ENCODE measurements around the gene FGFR1OP2.
"Not testable (repeated sequence)": the region's sequence is repeated elsewhere in the genome, so short reads cannot be mapped to it uniquely, and the experiment has no call there.

Gene FGFR1OP2

GRCh38 chr12:26937863-26938700 lies at the start of gene FGFR1OP2, which contains the start of gene INTS13:
Gene FGFR1OP2, plus strand, starts transcription at chr12:26938470. Its CDS starts 15,689 bp downstream, at chr12:26954159.
Gene INTS13, minus strand, starts transcription at chr12:26937981. Its CDS starts 1,178 bp downstream, at chr12:26936803.
- H3K27me3 Mint-ChIP-seq, result no peaks in the 10 kb centered on the region
- H3K27ac Mint-ChIP-seq, result peak within 1 kb of the TSS; percentile 98
- H3K4me3 Mint-ChIP-seq, result peak within 1 kb of the TSS; percentile 97
- H3K36me3 Mint-ChIP-seq, result peaks cover 3% of the 10 kb centered on the region
- no peaks in the 10 kb centered on the region for H3K9me3 Mint-ChIP-seq
- peaks cover 76% of the 10 kb centered on the region for H3K4me1 Mint-ChIP-seq

- Mint-ChIP-seq H3K4me1 (no peaks in the 10 kb centered on the region), H3K9me3 (no peaks in the 10 kb centered on the region), H3K4me3 (no peak overlapping the region), H3K36me3 (peaks cover 2% of the 10 kb centered on the region), H3K27ac (no peak overlapping the region), H3K27me3 (no peaks in the 10 kb centered on the region)
Observed at GRCh38 chr12:26890784-26891183, 47.5 kb upstream of the FGFR1OP2 start.

- H3K36me3 Mint-ChIP-seq, result peaks cover 2% of the 10 kb centered on the region
- no peaks in the 10 kb centered on the region for H3K27me3 Mint-ChIP-seq
- no peak overlapping the region for H3K27ac Mint-ChIP-seq
- H3K4me1 Mint-ChIP-seq, result no peaks in the 10 kb centered on the region
- no peaks in the 10 kb centered on the region for H3K9me3 Mint-ChIP-seq
- no peak overlapping the region for H3K4me3 Mint-ChIP-seq
Observed at GRCh38 chr12:26891704-26892103, 46.6 kb upstream of the FGFR1OP2 start.

GRCh38 chr12:26895672-26896071 lies 42.6 kb upstream of the FGFR1OP2 start:
- Mint-ChIP-seq H3K9me3 (no peaks in the 10 kb centered on the region), H3K4me3 (no peak overlapping the region), H3K27ac (no peak overlapping the region), H3K36me3 (peaks cover 12% of the 10 kb centered on the region), H3K4me1 (no peaks in the 10 kb centered on the region), H3K27me3 (no peaks in the 10 kb centered on the region)

DNA sequence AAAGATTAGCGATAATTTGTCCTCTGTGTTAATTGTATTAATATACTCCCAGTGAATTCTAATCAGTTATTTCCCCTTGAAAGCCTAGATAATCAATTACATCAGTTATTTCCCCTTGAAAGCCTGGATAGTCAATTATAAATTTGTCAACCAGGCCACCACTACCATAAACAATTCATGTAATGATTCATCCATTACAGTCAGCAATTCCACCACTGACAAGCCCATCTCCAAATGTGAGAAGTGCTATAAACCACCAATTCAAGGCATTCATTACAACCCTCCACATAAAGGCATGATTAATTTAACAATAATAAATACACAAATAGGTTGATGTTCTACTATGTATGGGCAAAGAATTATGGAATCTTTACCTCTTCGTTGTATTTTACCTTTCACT lies 41.4 kb upstream of the FGFR1OP2 start:
- no peaks in the 10 kb centered on the region for H3K9me3 Mint-ChIP-seq
- H3K27ac Mint-ChIP-seq, result no peak overlapping the region
- no peak overlapping the region for H3K4me3 Mint-ChIP-seq
- H3K27me3 Mint-ChIP-seq, result no peaks in the 10 kb centered on the region
- H3K36me3 Mint-ChIP-seq, result peaks cover 20% of the 10 kb centered on the region
- no peaks in the 10 kb centered on the region for H3K4me1 Mint-ChIP-seq

DNA sequence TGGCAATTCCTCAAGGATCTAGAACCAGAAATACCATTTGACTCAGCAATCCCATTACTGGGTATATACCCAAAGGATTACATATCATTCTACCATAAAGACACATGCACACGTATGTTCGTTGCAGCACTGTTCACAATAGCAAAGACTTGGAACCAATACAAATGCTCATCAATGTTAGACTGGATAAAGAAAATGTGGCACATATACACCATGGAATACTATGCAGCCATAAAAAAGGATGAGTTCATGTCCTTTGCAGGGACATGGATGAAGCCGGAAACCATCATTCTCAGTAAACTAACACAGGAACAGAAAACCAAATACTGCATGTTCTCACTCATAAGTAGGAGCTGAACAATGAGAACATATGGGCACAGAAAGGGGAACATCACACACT lies 34.9 kb upstream of the FGFR1OP2 start:
- not testable (repeated sequence) for H3K27ac Mint-ChIP-seq

DNA sequence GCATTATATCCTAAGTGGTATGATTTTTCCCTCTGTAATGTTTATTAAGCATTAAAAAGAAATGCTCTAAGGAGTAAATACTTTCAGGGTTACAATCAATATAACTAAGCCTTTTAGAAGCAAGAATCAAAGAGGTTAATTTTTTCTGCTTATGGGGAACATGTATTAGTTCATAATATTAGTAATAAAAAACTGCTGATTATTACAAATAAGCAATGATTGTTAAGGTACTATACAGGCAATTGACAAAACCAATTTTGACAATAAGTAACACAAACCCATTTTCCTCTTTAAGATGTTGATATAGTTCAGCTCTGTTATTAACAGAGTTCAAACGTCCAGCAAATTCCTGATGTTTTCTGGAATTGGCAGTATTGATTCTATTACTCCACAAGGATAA lies 32.2 kb upstream of the FGFR1OP2 start:
- Mint-ChIP-seq H3K36me3 (peaks cover 39% of the 10 kb centered on the region), H3K9me3 (no peaks in the 10 kb centered on the region), H3K27ac (no peak overlapping the region), H3K4me3 (no peak overlapping the region), H3K4me1 (no peaks in the 10 kb centered on the region), H3K27me3 (no peaks in the 10 kb centered on the region)

More for the DNA sequence above, 34.9 kb upstream of the FGFR1OP2 start:
- not testable (repeated sequence) for H3K4me1 Mint-ChIP-seq, H3K27me3 Mint-ChIP-seq, H3K9me3 Mint-ChIP-seq, H3K4me3 Mint-ChIP-seq
- H3K36me3 Mint-ChIP-seq, result peaks cover 47% of the 10 kb centered on the region

GRCh38 chr12:26906704-26907103 lies 31.6 kb upstream of the FGFR1OP2 start:
- H3K27ac Mint-ChIP-seq, result no peak overlapping the region
- no peak overlapping the region for H3K4me3 Mint-ChIP-seq
- H3K9me3 Mint-ChIP-seq, result no peaks in the 10 kb centered on the region
- no peaks in the 10 kb centered on the region for H3K27me3 Mint-ChIP-seq
- peaks cover 39% of the 10 kb centered on the region for H3K36me3 Mint-ChIP-seq
- H3K4me1 Mint-ChIP-seq, result no peaks in the 10 kb centered on the region

GRCh38 chr12:26918321-26919215 lies 19.7 kb upstream of the FGFR1OP2 start:
- H3K27ac Mint-ChIP-seq, result no peak overlapping the region

GRCh38 chr12:26919216-26919555 lies 19.1 kb upstream of the FGFR1OP2 start:
- H3K4me1 Mint-ChIP-seq, result no peaks in the 10 kb centered on the region
- H3K27me3 Mint-ChIP-seq, result no peaks in the 10 kb centered on the region
- no peaks in the 10 kb centered on the region for H3K9me3 Mint-ChIP-seq
- H3K36me3 Mint-ChIP-seq, result peaks cover 32% of the 10 kb centered on the region
- no peak overlapping the region for H3K27ac Mint-ChIP-seq
- no peak overlapping the region for H3K4me3 Mint-ChIP-seq

More at GRCh38 chr12:26918321-26919215, 19.7 kb upstream of the FGFR1OP2 start:
- Mint-ChIP-seq H3K36me3 (peaks cover 32% of the 10 kb centered on the region), H3K9me3 (no peaks in the 10 kb centered on the region), H3K4me1 (no peaks in the 10 kb centered on the region), H3K4me3 (no peak overlapping the region), H3K27me3 (no peaks in the 10 kb centered on the region)

GRCh38 chr12:26921886-26922285 lies 16.4 kb upstream of the FGFR1OP2 start:
- Mint-ChIP-seq H3K9me3 (no peaks in the 10 kb centered on the region), H3K4me1 (no peaks in the 10 kb centered on the region), H3K36me3 (peaks cover 25% of the 10 kb centered on the region), H3K4me3 (no peak overlapping the region), H3K27ac (no peak overlapping the region), H3K27me3 (no peaks in the 10 kb centered on the region)

DNA sequence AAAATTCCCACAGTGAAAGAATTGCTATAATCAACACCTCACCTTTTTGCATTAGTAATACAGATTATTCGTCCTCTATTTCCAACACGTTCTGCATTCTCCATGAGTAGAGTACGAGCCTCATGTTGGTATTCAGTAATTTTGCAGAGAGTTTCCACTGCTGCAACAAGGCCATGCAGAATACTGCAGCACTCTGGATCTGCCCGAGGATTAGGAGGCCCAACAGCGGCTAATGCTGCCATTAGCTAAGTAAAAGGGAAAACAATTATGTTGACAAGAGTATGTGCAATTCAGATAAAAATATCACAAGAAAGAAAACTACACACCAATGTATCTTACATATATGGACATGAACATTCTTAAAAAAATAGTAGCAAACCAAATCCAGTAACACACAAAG lies 9.6 kb upstream of the FGFR1OP2 start:
- peaks cover 20% of the 10 kb centered on the region for H3K36me3 Mint-ChIP-seq
- H3K4me3 Mint-ChIP-seq, result no peak overlapping the region
- H3K27ac Mint-ChIP-seq, result no peak overlapping the region
- peaks cover 37% of the 10 kb centered on the region for H3K4me1 Mint-ChIP-seq
- no peaks in the 10 kb centered on the region for H3K9me3 Mint-ChIP-seq
- no peaks in the 10 kb centered on the region for H3K27me3 Mint-ChIP-seq

GRCh38 chr12:26929590-26929989 lies 8.7 kb upstream of the FGFR1OP2 start:
- Mint-ChIP-seq H3K4me1 (peaks cover 46% of the 10 kb centered on the region), H3K27ac (no peak overlapping the region), H3K27me3 (no peaks in the 10 kb centered on the region), H3K36me3 (peaks cover 22% of the 10 kb centered on the region), H3K4me3 (no peak overlapping the region), H3K9me3 (no peaks in the 10 kb centered on the region)

DNA sequence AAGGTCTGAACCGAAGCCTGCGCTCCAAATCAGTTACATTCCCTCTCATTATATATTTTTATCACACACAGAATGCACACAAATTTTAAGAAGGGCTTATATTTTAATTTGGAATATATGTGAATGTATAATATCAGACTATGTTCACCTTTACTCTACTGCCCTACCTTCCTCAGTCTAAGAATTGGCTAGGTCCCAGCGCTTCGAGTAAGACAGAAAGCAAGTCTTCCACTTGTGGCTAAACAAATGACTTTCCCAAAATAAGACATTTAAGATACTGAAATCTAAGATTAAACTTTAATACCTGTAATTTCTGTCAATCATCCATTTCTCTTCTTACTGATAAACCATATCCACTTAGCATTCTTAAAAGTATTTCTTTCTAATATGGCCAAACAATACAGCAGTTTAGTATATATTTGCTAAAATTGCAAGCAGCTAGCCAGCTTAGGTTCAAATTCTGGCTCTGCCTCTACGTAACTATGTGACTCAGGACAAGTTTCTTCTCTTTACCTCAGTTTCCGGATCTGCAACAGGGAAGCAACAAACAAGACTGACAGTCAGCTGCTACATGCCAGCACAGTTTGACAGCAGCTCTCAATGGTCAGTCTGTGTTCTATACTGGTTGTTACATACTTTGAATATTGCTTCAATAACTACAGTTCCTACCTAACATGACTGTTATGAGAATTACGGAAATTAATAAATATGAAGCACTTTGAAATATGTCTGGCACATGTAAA lies 2.5 kb upstream of the FGFR1OP2 start:
- H3K4me3 Mint-ChIP-seq, result peak overlapping the region; percentile 97
- H3K9me3 Mint-ChIP-seq, result no peaks in the 10 kb centered on the region
- H3K27ac Mint-ChIP-seq, result peak overlapping the region; percentile 60
- peaks cover 10% of the 10 kb centered on the region for H3K36me3 Mint-ChIP-seq
- no peaks in the 10 kb centered on the region for H3K27me3 Mint-ChIP-seq
- peaks cover 69% of the 10 kb centered on the region for H3K4me1 Mint-ChIP-seq
